Skeletal muscle tissue (tissue), 4 donors: Measurements from ENCODE around the gene CNIH1. TPM values are rescaled to one million over a fixed set of nuclear protein-coding genes. Genes with fewer than 3 reads are reported as not detected.
"Not testable (repeated sequence)": the region's sequence is repeated elsewhere in the genome, so short reads cannot be mapped to it uniquely, and the experiment has no call there.

Experiments used
- H3K27ac ChIP-seq: one replicate; pipeline ENCODE4 v1.7.0; 2013; ENCODE audit warnings: mild to moderate bottlenecking, low read depth, low read length, inconsistent platforms
- H3K27me3 ChIP-seq, 3 donors: one replicate each; pipeline ENCODE4 v1.7.0; 2013; ENCODE audit warnings: low read length in 3 of 3; ENCODE audit not compliant: control insufficient read depth in 3 of 3, insufficient read depth in 3 of 3
- H3K36me3 ChIP-seq, 3 donors: one replicate each; pipeline ENCODE4 v1.7.0; 2013; ENCODE audit warnings: low read length in 3 of 3; ENCODE audit not compliant: control insufficient read depth in 3 of 3, insufficient read depth in 3 of 3
- H3K4me1 ChIP-seq, 3 donors: one replicate each; pipeline ENCODE4 v1.7.0; 2013; ENCODE audit warnings: low read length in 3 of 3, mild to moderate bottlenecking in 3 of 3; ENCODE audit not compliant: control insufficient read depth in 3 of 3, insufficient read depth in 3 of 3
- H3K4me3 ChIP-seq, 3 donors: one replicate each; pipeline ENCODE4 v1.7.0; 2013; ENCODE audit warnings: low read length in 3 of 3
- H3K9ac ChIP-seq, 3 donors: one replicate each; pipeline ENCODE4 v1.7.0; 2013; ENCODE audit warnings: low read length in 3 of 3, mild to moderate bottlenecking in 3 of 3, moderate library complexity in 2 of 3, low read depth in 1 of 3
- H3K9me3 ChIP-seq, 3 donors: one replicate each; pipeline ENCODE4 v1.7.0; 2013; ENCODE audit warnings: low read length in 3 of 3; ENCODE audit not compliant: control insufficient read depth in 3 of 3
- total RNA-seq: library from RNA; depleted of rRNA; stranded (reverse); fragments of >200 nt; gene quantifications from one replicate; pipeline ENCODE4 v1.2.3, GENCODE V29; 2014
- donor health status: Osteomylitis.

CNIH1 gene
- total RNA-seq, 1 donor from 2014 or later = 30.8 TPM

DNA sequence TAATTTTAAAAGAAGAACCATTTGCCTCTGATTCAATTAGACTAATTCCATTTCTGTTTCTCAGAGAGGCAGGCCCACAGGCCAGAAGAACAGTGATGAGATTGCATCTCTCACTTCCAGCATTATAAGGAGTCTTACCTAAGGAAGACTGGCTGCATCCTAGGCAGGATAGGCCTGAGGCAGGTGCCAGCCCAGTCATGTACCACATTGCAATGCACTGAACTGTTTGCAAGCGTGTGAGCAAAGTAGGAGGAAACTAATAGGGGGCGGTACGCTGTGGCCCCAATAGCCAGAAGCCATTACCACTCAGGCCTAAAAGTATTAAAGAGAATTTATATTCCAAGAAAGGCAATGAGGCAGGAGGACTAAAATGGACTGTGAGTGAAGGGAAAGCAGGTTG lies 12.1 kb upstream of the CNIH1 start:
- Histone ChIP-seq H3K27ac (no peak overlapping the region), H3K9ac (no peak overlapping the region)

DNA sequence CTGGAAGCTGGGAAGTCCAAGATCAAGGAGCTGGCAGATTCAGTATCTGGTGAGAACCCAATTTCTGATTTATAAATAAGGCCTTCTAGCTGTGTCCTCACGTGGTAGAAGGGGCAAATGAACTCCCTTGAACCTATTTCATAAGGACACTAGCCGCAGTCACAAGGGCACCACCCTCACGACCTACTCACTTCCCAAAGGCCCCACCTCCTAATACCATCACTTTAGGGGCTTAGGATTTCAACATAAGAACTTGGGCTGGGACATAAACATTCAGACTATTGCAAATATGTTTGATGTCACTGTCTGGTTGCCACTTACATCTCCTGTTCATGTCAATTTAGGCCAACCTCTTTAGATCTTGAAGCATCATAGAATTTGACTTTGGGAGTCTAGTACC lies 10.8 kb upstream of the CNIH1 start:
- no peak overlapping the region for H3K4me3 ChIP-seq
- no peaks in the 10 kb centered on the region for H3K27me3 ChIP-seq
- H3K9ac ChIP-seq = no peak overlapping the region
- H3K27ac ChIP-seq = no peak overlapping the region
- no peaks in the 10 kb centered on the region for H3K4me1 ChIP-seq
- no peaks in the 10 kb centered on the region for H3K36me3 ChIP-seq
- H3K9me3 ChIP-seq = no peaks in the 10 kb centered on the region

More for the DNA sequence above, 12.1 kb upstream of the CNIH1 start:
- no peaks in the 10 kb centered on the region for H3K9me3 ChIP-seq
- H3K27me3 ChIP-seq = no peaks in the 10 kb centered on the region
- no peak overlapping the region for H3K4me3 ChIP-seq
- H3K4me1 ChIP-seq = no peaks in the 10 kb centered on the region
- H3K36me3 ChIP-seq = no peaks in the 10 kb centered on the region

DNA sequence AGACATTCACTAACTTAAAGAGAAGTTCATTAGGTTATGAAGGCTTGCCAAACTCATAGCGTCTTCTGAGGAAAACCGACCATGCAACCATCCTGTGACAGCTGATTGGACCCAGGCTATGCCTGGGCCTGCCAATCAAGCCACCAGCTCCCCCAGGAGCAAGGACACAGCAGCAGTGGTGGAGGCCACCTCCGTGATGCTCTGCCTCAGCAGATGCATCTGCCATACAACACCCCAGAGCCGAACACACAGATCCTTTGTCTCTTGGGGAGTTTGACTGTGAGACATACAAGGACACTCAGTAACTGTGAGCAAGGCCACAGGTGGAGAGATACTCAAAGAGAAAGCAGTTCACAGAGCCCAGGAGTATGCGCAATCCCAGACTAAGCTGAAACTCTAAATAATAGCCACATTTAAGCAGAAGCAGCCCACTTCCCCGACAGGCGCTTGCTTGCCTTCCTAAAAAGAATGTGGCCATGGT lies 10.0 kb upstream of the CNIH1 start:
- Histone ChIP-seq H3K27me3 (no peaks in the 10 kb centered on the region), H3K9me3 (no peaks in the 10 kb centered on the region), H3K27ac (no peak overlapping the region), H3K4me3 (no peak overlapping the region), H3K4me1 (peaks cover 0 to 3% (median 0%) of the 10 kb centered on the region in 3 donors), H3K36me3 (no peaks in the 10 kb centered on the region), H3K9ac (no peak overlapping the region)

DNA sequence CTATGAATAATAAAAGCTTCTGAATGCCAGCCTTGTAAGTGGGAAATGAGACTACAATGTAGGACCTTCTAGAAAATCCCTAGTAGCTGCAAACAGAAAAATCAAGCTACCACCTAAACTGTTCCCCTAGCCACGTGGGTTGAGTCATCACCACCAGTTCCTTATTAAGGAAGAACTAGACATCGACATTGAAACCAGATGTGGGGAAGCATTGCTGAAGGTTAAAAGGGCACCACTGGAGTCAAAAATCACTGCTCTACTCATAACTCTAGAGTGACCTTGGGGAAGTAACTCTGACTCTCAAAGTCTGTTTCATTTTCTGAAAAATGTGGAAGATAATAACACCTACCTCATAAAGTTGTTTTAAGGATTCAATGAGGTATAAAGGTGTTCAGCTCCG lies 9.4 kb upstream of the CNIH1 start:
- Histone ChIP-seq H3K27me3 (no peaks in the 10 kb centered on the region), H3K36me3 (no peaks in the 10 kb centered on the region), H3K4me1 (peaks cover 0 to 3% (median 0%) of the 10 kb centered on the region in 3 donors), H3K4me3 (no peak overlapping the region), H3K9me3 (no peaks in the 10 kb centered on the region), H3K9ac (no peak overlapping the region), H3K27ac (no peak overlapping the region)

DNA sequence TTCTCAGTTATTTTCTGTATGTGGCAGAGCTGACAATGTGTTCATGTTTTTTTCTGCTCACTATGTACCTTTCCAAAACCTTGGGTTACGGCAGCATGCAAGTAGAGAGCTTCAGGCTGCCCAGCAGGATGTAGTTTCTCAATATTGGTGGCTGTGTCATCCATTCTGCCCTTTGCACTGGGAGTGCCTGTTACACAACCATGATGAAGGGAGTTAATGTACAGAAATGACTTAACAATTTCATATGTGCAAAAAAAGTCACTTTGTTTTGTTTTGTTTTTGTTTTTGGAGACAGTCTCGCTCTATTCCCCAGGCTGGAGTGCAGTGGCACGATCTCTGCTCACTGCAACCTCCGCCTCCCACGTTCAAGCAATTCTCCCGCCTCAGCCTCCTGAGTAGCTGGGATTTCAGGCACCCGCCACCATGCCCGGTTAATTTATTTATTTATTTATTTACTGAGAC lies 6.1 kb upstream of the CNIH1 start:
- Histone ChIP-seq H3K9ac (no peak overlapping the region), H3K27ac (no peak overlapping the region), H3K27me3 (no peaks in the 10 kb centered on the region), H3K36me3 (peaks cover 0 to 3% (median 0%) of the 10 kb centered on the region in 3 donors), H3K4me3 (no peak overlapping the region), H3K4me1 (peaks cover 0 to 3% (median 0%) of the 10 kb centered on the region in 3 donors), H3K9me3 (no peaks in the 10 kb centered on the region)

DNA sequence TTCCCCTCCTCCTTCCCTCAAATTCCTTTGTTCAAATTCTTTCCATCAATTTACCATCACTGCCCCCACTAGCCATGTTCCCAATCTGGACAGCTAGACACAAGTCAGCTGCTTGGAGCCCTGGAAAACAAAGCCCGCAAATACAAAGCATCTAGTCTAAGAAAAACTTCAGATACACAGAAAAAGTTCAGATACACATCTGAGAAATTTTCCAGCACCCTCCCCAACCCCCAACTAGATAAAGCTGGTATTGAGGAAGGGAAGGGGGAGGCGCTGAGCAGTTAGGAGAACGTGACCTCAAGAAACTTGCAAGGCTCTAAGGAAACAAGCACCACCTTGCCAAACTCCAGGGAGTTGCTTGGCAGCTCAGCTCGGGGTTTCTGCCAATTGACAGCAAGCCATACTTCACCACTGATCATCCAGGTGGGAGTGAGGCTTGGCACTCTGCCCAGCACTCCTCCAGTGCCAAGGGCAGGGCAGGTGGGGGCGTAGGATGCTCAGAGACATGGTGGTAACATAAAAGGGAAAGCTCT lies 5.1 kb upstream of the CNIH1 start:
- Histone ChIP-seq H3K4me3 (no peak overlapping the region), H3K9me3 (no peaks in the 10 kb centered on the region), H3K4me1 (peaks cover 0 to 8% (median 6%) of the 10 kb centered on the region in 3 donors), H3K9ac (no peak overlapping the region), H3K27ac (no peak overlapping the region), H3K27me3 (no peaks in the 10 kb centered on the region), H3K36me3 (peaks cover 0 to 3% (median 0%) of the 10 kb centered on the region in 3 donors)

DNA sequence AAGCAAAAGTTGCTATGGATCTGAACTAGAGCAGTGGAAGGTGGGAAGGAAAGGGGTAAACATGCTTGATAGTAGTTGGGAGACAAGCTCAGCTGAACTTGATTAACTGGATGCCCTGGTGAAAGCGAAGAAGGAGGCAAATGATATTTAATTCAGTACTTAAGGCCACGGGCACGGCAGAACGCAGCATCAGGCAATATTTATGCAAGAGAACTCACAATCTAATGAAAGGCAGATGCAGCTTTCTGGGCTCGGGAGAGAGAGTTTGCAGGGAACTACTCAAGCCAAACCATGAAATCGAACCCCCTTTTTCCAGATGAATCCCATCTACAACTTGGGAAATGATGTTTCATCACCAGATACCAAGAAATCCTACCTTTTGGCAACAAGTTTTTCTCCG lies 3.5 kb upstream of the CNIH1 start:
- H3K36me3 ChIP-seq = peaks cover 0 to 3% (median 0%) of the 10 kb centered on the region in 3 donors

DNA sequence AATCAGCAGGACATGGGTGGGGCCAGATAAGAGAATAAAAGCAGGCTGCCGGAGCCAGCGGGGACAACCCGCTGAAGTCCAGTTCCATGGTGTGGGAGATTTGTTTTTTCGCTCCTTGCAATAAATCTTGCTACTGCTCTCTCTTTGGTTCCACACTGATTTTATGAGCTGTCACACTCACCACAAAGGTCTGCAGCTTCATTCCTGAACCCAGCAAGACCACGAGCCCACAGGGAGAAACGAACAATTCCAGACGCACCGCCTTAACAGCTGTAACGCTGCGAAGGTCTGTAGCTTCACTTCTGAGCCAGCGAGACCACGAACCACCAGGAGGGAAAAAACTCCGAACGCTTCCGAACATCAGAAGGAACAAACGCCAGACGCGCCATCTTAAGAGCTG lies 2.8 kb upstream of the CNIH1 start:
- Histone ChIP-seq H3K4me1 (peaks cover 9 to 17% (median 16%) of the 10 kb centered on the region in 3 donors), H3K27me3 (no peaks in the 10 kb centered on the region), H3K4me3 (no peak overlapping the region), H3K9me3 (no peaks in the 10 kb centered on the region), H3K9ac (no peak overlapping the region), H3K36me3 (peaks cover 0 to 3% (median 0%) of the 10 kb centered on the region in 3 donors), H3K27ac (no peak overlapping the region)

More for the DNA sequence above, 3.5 kb upstream of the CNIH1 start:
- H3K4me3 ChIP-seq = no peak overlapping the region
- H3K27ac ChIP-seq = no peak overlapping the region
- peaks cover 9 to 16% (median 15%) of the 10 kb centered on the region in 3 donors for H3K4me1 ChIP-seq
- no peaks in the 10 kb centered on the region for H3K9me3 ChIP-seq
- H3K9ac ChIP-seq = no peak overlapping the region
- no peaks in the 10 kb centered on the region for H3K27me3 ChIP-seq

DNA sequence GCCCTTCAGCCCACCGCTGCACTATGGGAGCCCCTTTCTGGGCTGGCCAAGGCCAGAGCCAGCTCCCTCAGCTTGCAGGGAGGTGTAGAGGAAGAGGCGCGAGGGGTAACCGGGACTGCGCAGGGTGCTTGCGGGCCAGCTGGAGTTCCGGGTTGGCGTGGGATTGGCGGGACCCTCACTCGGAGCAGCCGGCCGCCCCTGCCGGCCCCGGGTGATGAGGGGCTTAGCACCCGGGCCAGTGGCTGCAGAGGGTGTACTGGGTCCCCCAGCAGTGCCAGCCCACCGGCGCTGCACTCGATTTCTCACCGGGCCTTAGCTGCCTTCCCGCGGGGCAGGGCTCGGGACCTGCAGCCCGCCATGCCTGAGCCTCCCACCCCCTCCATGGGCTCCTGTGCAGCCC lies 1.8 kb upstream of the CNIH1 start:
- H3K9me3 ChIP-seq, H3K4me3 ChIP-seq, H3K9ac ChIP-seq, H3K36me3 ChIP-seq, H3K27me3 ChIP-seq, H3K27ac ChIP-seq: not testable (repeated sequence)
- H3K4me1 ChIP-seq = peaks cover 9 to 20% (median 16%) of the 10 kb centered on the region in 3 donors

DNA sequence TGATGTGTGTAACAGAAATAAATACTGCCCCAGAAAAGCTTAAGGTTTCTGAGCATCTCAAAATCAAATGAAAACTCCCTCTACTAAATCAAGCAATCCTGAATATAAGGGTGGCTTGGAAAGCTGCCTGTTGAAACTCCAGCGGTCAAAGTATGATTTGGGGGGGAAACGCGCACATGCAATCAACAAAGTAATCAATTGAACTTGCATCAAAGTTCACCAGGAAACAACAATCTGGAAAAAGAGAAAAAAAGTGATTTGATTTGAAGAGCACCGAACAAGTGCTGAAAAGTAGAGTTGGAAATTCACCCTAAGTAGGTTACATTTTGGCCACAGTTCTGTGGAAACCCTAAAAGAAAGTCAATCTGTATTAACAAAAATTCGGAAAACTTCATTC lies 700 bp downstream of the CNIH1 start:
- Histone ChIP-seq H3K4me1 (peaks cover 9 to 17% (median 16%) of the 10 kb centered on the region in 3 donors), H3K4me3 (peak overlapping the region; percentile 83 to 86 (median 84)), H3K36me3 (peaks cover 0 to 4% (median 3%) of the 10 kb centered on the region in 3 donors), H3K27me3 (no peaks in the 10 kb centered on the region), H3K9me3 (no peaks in the 10 kb centered on the region), H3K27ac (peak overlapping the region; percentile 61), H3K9ac (peak overlapping the region; percentile 71 to 89 (median 83))
